ENCODE measurements around the gene ITGAL.

- TF ChIP-seq CTCF (IDR thresholded peaks at IDR 0.05) = no peak
- TF ChIP-seq POLR2A (IDR thresholded peaks at IDR 0.05) = no peak
Observed at GRCh38 chr16:30528799-30529457, 56.4 kb downstream of the ITGAL start.

All from testis (tissue), 2 donors.